Measurements from ENCODE around the gene PPP3CB. TPM values are rescaled to one million over a fixed set of nuclear protein-coding genes. Genes with fewer than 3 reads are reported as not detected.

PPP3CB gene
- total RNA-seq, 2 donors from 2014 or later, result 38.6 to 44.3 TPM

- TF ChIP-seq POLR2AphosphoS5 (IDR thresholded peaks at IDR 0.05) (no peak), POLR2A (IDR thresholded peaks at IDR 0.05) (no peak)
- TF ChIP-seq, protein P1, sequence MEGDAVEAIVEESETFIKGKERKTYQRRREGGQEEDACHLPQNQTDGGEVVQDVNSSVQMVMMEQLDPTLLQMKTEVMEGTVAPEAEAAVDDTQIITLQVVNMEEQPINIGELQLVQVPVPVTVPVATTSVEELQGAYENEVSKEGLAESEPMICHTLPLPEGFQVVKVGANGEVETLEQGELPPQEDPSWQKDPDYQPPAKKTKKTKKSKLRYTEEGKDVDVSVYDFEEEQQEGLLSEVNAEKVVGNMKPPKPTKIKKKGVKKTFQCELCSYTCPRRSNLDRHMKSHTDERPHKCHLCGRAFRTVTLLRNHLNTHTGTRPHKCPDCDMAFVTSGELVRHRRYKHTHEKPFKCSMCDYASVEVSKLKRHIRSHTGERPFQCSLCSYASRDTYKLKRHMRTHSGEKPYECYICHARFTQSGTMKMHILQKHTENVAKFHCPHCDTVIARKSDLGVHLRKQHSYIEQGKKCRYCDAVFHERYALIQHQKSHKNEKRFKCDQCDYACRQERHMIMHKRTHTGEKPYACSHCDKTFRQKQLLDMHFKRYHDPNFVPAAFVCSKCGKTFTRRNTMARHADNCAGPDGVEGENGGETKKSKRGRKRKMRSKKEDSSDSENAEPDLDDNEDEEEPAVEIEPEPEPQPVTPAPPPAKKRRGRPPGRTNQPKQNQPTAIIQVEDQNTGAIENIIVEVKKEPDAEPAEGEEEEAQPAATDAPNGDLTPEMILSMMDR (IDR thresholded peaks at IDR 0.05), result no peak
- 93% methylated on average over 1 of the region's 1 CpG for WGBS
- DNase-seq (ENCODE audit: low spot score), result no peak
- no peaks in the 10 kb centered on the region for H3K36me3 ChIP-seq
- H3K27me3 ChIP-seq (replicated peaks; ENCODE audit: insufficient read depth), result no peaks in the 10 kb centered on the region
- H3K4me1 ChIP-seq (replicated peaks), result no peaks in the 10 kb centered on the region
- no peak overlapping the region for H3K4me3 ChIP-seq
- no peak overlapping the region for H3K27ac ChIP-seq
- H3K9me3 ChIP-seq, result no peaks in the 10 kb centered on the region
- intact Hi-C loops (cut with DNase I), result no loop called here
Measured at GRCh38 chr10:73407495-73407894, 88.3 kb downstream of the PPP3CB start.

- intact Hi-C loops (cut with DNase I), result no loop called here
- DNase-seq (ENCODE audit: low spot score), result no peak
- Histone ChIP-seq H3K4me1 (replicated peaks) (no peaks in the 10 kb centered on the region), H3K36me3 (no peaks in the 10 kb centered on the region), H3K27ac (no peak overlapping the region), H3K9me3 (no peaks in the 10 kb centered on the region), H3K4me3 (no peak overlapping the region), H3K27me3 (replicated peaks; ENCODE audit: insufficient read depth) (no peaks in the 10 kb centered on the region)
- WGBS, result 93% methylated on average over 5 of the region's 5 CpGs
- TF ChIP-seq POLR2A (IDR thresholded peaks at IDR 0.05) (no peak), POLR2AphosphoS5 (IDR thresholded peaks at IDR 0.05) (no peak)
- TF ChIP-seq, protein P1 (IDR thresholded peaks at IDR 0.05), result no peak
Measured at GRCh38 chr10:73406846-73407245, 89.0 kb downstream of the PPP3CB start.

- no peak for DNase-seq (ENCODE audit: low spot score)
- H3K27ac ChIP-seq, result no peak overlapping the region
- WGBS, result 90% methylated on average over 3 of the region's 3 CpGs
- H3K9me3 ChIP-seq, result no peaks in the 10 kb centered on the region
- TF ChIP-seq POLR2A (IDR thresholded peaks at IDR 0.05) (no peak), POLR2AphosphoS5 (IDR thresholded peaks at IDR 0.05) (no peak)
- TF ChIP-seq, protein P1 (IDR thresholded peaks at IDR 0.05), result no peak
- H3K4me3 ChIP-seq, result no peak overlapping the region
- H3K36me3 ChIP-seq, result no peaks in the 10 kb centered on the region
- H3K27me3 ChIP-seq (replicated peaks; ENCODE audit: insufficient read depth), result no peaks in the 10 kb centered on the region
- intact Hi-C loops (cut with DNase I), result no loop called here
- no peaks in the 10 kb centered on the region for H3K4me1 ChIP-seq (replicated peaks)
Measured at GRCh38 chr10:73405556-73405955, 90.3 kb downstream of the PPP3CB start.

GRCh38 chr10:73404690-73405089 is 91.1 kb downstream of the PPP3CB start:
- H3K9me3 ChIP-seq, result no peaks in the 10 kb centered on the region
- no peak overlapping the region for H3K27ac ChIP-seq
- no peak for DNase-seq (ENCODE audit: low spot score)
- intact Hi-C loops (cut with DNase I), result no loop called here
- WGBS, result 92% methylated on average over 9 of the region's 9 CpGs
- H3K4me1 ChIP-seq (replicated peaks), result no peaks in the 10 kb centered on the region
- TF ChIP-seq, protein P1 (IDR thresholded peaks at IDR 0.05), result no peak
- TF ChIP-seq POLR2A (IDR thresholded peaks at IDR 0.05), result no peak
- TF ChIP-seq POLR2AphosphoS5 (IDR thresholded peaks at IDR 0.05), result no peak
- H3K4me3 ChIP-seq, result no peak overlapping the region
- no peaks in the 10 kb centered on the region for H3K36me3 ChIP-seq
- H3K27me3 ChIP-seq (replicated peaks; ENCODE audit: insufficient read depth), result no peaks in the 10 kb centered on the region

DNA sequence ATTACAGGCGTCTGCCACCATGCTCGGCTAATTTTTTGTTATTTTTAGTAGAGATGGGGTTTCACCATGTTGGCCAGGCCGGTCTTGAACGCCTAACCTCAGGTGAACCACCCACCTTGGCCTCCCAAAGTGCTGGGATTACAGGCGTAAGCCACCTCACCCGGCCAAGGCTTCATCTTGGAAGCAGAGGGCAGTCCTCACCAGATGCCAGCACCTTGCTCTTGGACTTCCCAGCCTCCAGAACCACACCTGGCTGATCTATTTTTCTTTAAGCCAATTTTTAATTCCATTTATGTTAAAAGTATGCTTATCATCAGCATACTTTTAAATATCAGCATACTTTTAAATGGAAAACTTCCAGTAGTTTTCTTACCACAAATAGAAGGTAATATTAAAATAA is 94.2 kb downstream of the PPP3CB start:
- TF ChIP-seq POLR2A (IDR thresholded peaks at IDR 0.05) (no peak), POLR2AphosphoS5 (IDR thresholded peaks at IDR 0.05) (no peak)
- TF ChIP-seq, protein P1 (IDR thresholded peaks at IDR 0.05), result no peak
- Histone ChIP-seq H3K4me1 (replicated peaks) (no peaks in the 10 kb centered on the region), H3K4me3 (no peak overlapping the region), H3K9me3 (no peaks in the 10 kb centered on the region), H3K36me3 (no peaks in the 10 kb centered on the region), H3K27ac (no peak overlapping the region), H3K27me3 (replicated peaks; ENCODE audit: insufficient read depth) (no peaks in the 10 kb centered on the region)
- no peak for DNase-seq (ENCODE audit: low spot score)
- 97% methylated on average over 6 of the region's 6 CpGs for WGBS
- intact Hi-C loops (cut with DNase I), result no loop called here

Data from prostate gland (tissue), 2 donors.